GM21825 (cell line): Measurements from ENCODE around the gene CPNE5.

Experiments used
- ATAC-seq: cut with Tn5 transposase; IDR thresholded peaks from one replicate; pipeline ENCODE4 v1.9.1; 2021; ENCODE audit warnings: mild to moderate bottlenecking, moderate library complexity; ENCODE audit not compliant: unreplicated experiment

Gene CPNE5

DNA sequence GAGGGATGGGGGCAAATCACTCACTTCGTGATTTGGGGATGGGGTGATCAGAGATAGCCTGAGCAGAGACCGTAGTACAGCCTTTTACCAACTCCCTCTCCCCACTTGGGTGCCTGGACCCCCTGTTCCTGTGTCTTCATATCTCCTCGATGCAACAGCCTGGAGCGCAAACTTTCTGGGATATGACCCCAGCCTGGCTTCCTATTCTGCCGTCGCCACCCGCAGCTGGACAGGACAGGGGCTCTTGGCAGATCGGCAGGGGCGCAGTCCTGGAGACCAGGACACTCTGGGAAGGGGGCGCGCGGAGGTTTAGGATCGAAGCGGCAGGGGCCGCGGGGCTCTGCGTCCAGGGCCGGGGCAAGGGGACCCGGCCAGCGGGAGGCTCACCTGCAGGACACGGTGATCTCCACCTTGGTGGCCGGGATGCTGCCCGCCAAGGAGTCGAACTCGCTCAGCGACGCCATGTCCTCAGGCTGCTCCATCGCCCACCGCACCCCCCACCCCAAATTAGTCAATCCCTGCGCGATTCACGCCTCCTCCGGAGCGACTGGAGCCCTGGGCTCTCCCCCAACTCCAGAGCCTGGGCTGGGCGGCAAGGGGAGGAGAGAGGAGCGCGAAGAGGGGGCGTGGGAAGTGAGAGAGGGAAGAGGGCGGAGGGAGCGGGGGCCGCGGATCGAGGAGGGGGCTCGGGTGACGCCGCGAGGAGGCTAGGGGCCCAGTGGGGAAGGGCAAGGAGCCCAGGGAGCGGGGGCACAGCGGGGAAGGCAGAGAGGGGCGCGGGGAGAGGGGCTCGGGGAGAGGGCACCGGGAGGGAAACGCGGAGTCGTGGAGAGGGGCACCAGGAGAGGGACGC is at the start of gene CPNE5:
Gene CPNE5 (minus strand): TSS at position 549 of the 853 bp plus-strand sequence. CDS start 67 bp downstream, at position 482.
- no peak for ATAC-seq

DNA sequence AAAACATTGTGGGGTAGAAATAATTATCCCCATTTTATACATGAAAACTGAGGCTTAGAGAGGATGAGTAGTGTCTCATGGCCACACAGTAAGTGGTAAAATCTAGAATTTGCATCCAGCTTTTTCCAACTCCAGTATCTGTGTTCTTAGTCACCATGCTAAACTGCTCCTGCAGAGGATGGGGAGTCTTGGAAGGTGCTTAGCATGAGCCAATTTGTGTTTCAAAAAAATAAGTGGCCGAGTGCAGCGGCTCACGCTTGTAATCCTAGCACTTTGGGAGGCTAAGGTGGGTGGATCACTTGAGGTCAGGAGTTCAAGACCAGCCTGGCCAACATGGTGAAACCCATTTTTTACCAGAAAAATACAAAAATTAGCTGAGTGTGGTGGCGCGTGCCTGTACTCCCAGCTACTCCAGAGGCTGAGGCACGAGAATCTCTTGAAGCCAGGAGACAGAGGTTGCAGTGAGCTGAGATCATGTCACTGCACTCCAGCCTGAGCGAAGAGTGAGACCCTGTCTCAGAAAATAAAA is 48.9 kb upstream of the CPNE5 start:
- ATAC-seq, result no peak

DNA sequence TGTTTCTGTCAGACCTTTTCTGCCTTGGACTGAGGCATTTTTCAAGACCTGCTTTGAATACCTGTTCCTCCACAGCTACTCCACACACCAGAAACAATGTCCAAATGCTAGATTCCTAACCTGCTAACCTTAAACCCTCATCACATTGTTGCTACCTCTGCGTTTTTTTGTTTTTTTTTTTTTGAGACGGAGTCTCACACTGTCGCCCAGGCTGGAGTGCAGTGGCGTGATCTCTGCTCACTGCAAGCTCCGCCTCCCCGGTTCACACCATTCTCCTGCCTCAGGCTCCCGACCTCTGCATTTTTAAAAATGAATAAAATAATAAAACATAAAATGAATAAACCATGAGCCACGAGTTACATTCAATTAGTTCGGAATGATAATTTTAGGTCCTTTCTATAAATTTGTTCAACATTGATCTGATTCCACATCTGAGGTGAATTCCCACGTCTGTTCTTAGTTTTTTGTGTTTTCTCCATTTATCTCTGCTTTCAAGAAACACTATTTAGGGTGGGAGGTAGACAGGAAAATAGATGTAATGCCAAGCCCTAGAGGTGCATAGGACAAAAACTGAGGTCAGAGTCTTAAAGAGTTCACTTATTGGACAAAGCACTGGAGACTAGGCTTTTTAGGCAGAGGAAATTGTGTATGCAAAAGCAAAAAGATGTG is 47.8 kb upstream of the CPNE5 start:
- ATAC-seq, result no peak

DNA sequence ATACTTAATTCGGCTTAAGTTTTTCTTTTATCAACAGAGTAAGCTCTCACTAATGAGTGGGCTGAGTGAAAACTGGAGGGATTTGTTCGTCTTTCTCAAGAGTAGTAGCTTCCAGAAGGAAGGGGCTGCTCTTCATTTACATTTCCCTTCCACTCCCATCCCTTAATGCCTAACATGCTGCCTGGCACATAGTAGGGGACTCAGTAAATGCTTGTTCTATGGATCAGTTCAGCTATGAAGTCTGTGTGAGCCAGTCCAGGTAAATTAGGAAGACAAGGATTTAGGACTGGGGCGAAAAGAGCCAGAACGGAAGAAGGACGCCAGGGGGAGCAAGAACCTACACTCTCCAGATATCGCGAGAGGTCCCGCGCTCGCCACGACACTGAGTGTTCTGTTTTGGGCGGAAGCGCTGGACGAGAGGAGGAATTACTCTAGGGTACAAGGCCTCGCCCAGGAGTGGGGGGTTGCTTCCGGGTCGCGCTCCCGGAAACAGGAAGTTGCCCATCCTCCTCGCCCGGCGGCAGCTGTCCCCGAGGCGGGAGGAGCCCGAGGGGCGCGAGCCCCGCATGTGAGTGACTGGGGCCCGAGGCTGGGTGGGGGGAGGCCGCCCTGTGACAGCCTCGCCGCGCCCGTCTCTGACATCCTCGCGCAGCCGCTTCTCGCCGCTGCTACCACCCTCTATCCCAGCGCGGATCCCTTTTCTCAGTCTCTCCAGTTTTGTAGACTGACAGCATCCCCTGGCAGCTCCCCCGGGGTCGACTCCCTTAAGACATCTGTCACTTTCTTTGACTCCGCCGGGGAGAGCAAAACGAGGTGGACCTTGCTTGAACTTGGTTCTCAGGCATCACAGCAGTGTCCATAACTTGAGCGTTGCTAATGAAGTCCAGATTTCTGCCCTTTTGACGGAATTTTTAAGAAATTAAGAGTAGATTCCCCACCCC is 46.5 kb upstream of the CPNE5 start, which contains the start of gene C6orf89:
Gene C6orf89 (plus strand): TSS at position 492 of the 941 bp plus-strand sequence. CDS start 13,493 bp downstream, outside the sequence.
- ATAC-seq, result peak; percentile 94

DNA sequence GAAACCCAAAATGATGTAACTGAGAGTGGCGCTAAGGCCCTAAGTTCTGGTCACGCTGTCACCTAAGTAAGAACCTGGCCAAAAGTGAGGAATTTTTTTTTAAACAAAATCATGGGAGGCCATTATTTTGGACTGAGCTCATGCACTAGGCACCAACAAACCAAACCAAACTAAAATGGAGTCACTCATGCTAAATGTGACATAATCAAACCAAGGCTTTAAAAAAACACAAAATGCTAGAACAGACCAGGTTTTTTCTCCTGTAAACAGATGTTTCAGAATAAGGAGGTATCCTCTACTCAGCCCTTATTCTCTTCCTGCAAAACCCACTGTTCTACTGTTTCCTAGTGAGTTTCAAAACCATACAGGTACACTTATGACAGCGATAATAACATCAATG is 45.4 kb upstream of the CPNE5 start:
- no peak for ATAC-seq

DNA sequence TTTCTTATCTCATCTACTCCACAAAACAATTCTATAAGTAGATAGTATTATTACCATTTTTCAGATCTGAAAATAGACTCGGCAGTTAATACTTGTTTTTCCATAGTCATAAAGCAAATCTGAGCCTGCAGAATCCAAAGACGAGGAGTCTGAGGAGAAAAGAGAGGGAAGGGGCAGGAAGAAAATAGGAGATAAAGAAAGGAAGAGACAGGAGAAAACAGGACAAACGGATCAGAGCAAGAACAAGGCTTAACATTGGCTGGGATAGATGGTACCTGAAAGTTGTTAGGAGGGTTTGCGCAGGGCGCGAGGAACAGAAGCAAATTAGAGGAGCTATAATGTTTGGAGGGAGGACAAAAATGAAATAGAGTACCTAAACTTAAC is 36.0 kb upstream of the CPNE5 start:
- no peak for ATAC-seq

DNA sequence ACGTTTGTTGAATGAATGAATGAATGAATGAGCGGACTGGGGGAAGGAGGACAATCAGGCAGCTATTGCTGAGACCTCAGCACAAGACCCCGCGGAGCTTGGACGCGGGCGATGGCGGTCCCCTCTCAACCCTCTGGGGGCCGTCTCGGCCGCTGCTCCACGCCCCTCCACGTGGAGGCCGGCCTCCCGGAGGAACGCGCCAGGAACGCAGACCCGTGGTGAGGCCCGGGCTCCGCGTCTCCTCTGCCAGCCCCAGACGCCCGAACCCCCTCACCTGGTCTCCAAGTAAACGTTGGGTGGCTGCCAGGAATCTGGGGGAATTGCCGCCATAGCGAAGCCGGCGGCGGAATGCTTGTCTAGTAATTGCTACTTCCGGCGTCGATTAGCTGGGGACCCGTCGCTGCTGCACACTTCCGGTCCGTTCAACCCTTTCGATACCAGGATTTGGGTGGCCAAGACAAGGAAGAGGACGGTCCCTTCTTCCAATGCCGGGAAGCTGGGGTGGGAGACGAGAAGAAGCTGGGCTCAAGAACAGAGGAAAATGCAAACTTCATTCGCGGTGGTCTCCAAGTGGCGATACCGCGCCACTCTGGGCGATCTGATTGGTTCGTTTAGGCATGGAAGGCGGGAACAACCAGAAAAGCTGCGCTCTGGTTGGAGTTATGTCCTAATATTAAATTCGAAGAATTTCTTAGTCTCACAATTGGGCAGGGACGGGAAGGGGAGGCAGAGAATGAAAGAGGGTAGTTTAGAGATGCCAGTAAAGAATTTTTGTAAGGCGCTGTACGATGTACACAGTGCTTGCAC is 35.4 kb upstream of the CPNE5 start, which contains the start of gene PPIL1:
Gene PPIL1 (minus strand): TSS at position 361 of the 807 bp plus-strand sequence. CDS start 31 bp downstream, at position 330.
- peak; percentile 71 for ATAC-seq

DNA sequence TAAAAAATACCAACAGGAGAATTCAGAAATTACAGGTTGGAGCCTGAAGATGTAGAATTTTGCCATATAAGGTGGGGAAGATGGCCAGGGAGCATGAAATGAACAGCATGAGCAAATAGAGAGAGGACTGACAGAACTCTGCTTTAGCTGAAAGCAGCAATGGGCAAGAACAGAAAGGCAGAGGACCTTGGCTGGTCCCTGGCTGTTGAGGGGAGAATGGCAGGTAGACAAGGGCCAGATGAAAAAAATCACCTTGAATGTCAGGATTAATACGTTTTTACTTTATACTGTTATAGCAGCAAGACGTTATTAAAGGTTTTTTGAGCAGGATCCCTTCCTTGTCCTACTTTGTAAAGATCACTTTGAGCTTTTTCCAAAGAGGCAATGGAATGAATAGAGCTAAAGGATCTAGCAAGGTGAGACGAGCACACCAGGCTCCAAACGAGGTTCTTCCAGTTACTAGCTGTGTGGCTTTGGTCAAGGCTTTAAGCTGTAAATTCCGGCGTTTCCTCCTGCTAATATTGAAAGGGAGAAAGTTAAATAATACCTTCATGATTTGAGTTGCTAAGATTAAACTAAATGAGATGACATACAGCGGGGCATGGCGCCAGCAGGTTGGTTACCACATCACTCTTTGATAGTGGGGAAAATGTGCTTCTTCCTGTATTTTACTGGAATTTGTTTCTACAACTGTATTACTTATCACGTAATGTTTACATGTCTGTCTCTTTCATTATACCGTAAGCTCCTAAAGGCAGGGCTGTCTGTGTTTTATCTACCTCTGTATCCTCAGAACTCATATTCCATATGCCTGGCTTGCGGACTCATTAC is 34.6 kb upstream of the CPNE5 start:
- ATAC-seq, result no peak

DNA sequence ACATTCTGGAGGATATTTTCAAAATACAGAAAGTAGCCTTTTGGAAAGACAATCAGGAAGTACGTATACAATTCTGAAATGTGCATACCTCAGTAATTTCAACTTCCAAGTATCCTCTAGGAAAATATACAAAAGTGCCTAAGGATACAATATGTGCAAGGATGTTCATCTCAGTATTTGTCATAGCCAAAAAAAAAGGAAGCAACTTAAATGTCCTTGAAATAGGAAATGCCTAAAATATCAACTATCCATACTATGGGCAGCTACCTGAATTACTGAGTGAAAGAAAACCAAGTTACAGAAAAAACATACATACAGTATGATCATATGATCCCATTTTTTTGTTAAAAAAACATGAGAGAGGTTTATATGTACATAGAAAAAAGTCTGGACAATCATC is 33.9 kb upstream of the CPNE5 start:
- ATAC-seq, result no peak

DNA sequence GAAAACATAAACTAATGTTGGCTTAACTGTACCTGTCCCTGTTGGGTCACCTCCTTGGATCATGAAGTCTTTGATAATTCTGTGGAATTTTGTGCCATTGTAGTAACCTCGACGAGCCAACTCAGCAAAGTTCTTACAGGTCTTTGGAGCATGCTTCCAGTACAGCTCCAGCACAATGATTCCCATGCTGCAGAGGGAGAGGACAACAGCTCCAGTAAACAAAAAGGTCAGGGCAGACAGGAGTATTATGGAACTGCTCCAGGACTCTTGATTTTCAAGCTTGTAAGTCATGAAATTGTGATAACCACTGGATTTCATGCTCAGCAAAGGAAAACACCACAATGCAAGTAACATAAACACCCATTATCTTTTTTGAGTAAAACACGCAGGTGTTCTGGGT is 32.4 kb upstream of the CPNE5 start:
- ATAC-seq, result no peak

DNA sequence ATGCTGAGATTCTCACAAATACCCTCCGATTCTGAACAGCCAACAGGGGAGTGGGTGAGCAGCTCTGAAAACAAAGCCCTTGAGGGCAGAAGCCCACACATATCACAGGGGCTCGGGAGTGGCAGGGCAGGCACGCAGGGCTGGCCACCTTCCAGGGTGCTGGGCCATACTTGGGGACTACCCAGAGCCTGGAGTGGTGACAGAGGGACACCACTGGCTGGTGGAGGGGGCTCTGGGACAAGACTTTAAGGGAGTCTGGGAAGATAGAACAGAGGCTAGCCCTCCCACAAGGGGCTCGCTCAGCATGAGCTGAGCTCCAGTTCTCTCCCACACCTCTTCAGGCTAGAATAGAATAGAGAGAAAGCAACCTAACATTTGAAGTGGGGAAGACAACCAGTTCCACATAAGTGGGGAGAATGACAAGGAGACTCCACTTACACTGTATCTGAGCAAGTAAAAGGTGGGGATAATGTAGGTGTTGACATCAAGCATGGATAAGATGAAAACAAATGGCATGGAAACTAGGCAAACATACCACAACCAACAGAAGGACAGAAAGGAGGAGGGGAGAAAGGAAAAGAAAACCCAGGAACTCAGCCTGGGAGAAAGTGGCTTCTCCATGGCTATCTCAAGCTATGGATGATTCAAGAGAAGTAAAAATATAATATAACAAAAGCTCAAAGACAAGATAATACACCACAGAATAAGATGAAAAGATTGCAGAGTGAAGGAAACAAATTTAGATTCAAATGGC is 28.4 kb upstream of the CPNE5 start:
- no peak for ATAC-seq

DNA sequence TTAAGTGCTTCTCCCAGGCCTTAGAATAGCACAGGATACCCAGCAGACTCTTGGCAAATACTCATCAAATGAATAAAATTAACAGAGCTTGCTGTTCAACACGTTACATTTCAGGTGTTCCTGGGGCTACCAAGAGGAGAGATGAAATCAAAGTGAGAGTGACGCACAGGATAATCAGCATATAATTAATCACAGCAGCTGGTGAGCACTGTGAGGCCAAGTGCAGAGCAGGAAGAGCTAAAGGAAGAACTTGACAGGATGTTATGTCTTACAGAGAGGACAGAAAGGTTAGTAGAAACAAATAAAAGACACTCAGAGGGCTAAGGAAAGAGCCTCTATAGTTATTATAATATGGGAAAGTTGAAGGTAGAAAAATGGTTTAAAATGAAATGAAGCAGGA is 26.6 kb upstream of the CPNE5 start:
- no peak for ATAC-seq

DNA sequence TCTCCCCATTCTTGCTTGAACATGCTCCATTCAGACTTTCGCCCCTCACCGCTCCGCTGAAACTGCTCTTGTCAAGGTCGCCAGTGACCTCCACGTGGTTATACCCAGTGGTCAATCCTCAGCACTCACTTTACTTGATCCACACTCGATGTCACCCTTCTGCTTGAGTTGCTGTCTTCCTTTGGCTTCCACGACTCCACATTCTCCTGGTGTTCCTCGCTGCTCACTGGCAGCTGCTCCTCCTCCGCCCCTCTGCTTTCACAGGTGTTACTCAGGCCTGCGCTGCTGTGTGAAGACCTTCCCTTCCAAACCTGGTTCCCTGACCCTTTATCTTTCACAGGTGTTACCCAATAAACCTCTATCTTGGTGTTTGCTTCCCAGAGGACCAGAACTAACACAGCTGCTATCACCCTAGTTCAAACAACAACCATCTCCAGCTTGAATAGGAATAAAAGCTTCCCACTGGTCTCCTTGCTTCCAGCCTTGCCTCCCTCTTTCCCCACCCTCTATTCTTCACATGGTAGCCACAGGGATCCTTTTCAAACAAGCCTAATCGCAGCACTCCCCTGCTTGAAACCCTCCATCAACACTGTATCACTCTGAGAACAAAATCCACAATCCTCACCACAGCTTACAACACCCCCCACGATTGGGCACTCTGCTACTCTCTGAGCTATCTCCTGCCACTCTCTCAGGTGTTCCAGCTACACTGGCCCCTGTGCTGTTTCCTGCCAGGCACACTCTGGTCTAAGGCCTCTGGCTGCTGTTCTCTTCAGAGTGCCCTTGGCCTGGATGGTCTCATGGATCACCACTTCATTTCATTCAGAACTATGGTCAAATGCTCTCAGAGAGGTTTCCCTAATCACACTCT is 24.7 kb upstream of the CPNE5 start:
- no peak for ATAC-seq

DNA sequence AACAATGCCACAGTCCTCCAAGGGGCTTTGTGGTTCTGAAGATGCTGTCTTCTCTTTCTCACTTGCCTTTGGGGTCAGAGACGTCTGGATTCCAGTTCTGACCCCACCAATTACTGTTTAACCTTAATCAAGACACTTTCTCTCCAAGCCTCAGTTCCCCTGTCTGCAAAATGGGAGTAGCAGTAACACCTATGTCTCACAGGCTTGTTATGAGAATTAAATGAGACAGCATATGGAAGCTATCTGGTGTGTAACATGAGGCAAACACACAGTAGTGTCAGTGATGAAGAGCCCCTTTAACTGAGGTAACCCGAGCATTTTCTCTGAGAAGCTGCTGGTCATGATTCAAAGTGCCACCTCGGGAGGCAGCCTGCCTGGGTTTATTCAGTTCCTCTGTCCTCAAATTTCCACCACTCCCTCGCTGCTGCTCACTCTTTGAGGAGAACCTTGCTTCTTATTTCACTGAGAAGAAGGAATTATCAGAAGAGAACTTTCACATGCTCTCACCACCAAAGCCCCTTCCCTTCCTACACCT is 23.7 kb upstream of the CPNE5 start:
- ATAC-seq, result no peak

DNA sequence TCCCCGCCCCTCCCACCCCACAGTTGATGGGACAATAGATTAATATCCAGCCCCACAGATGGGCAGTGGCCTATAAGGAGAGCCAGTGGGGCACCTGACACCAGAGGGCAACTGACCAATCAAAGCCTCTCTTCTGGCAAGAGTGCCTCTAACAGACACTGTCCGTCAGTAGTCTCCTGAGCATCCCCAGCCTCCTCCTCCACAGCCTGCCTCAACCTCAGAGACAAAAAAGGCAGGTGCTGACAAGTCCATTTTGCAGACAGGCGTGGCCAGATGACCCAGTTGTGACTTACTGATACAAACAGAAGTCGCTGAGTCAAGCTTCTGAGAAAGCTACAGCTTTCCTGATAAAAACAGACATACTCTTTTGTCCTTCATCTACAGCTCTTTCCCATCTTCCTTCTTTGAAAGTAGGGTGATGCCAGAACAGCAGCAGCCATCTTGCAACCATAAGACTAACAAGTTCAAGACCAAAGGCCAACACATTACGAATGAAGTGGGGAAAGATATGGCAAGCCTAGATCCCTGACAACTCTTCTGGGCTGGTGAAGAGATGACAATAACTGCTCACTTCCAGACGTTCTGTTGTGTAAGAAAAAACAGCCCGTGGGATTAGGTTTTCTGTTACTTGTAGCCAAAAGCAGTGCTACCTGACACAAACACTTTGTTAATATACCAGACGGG is 23.1 kb upstream of the CPNE5 start:
- ATAC-seq, result no peak

DNA sequence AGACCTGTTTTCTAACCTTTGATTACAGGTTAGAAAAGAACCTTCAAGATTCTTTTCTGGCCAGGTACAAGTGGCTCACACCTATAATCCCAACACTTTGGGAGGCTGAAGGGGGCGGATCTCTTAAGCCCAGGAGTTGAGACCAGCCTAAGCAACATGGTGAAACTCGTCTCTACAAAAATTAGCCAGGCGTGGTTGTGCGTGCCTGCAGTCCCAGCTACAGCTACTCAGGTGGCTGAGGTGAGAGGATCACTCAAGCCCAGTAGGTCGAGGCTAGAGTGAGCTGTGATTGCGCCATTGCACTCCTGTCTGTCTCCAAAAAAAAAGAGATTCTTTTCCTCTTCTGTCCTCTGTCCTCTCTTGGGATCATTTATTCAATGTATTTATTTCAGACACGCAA is 20.9 kb upstream of the CPNE5 start:
- ATAC-seq, result no peak
